ENCODE results near the gene EIF4G3. TPM values are rescaled to one million over a fixed set of nuclear protein-coding genes. Genes with fewer than 3 reads are reported as not detected.

Gene EIF4G3
- total and polyA plus RNA-seq, 9 of the 15 experiments (the other 6 are each of a cell fraction or from before 2014, with no cell fraction given): 6.7 to 40.5 (median 32.1) TPM

GRCh38 chr1:21176586-21177555, at the start of gene EIF4G3 (continued):
- no peak for TF ChIP-seq XRCC4 (IDR thresholded peaks at IDR 0.05; ENCODE audit: extremely low read depth, insufficient read depth, insufficient read length)
- TF ChIP-seq KAT7 (CRISPR knock-in tag; IDR thresholded peaks at IDR 0.05; ENCODE audit: borderline replicate concordance): no peak
- peak; percentile 45 for TF ChIP-seq RBM22 (IDR thresholded peaks at IDR 0.05; ENCODE audit: low read depth, low read length, poor library complexity, severe bottlenecking)
- no peak for TF ChIP-seq ELF4 (CRISPR knock-in tag; IDR thresholded peaks at IDR 0.05)
- TF ChIP-seq, protein P1, sequence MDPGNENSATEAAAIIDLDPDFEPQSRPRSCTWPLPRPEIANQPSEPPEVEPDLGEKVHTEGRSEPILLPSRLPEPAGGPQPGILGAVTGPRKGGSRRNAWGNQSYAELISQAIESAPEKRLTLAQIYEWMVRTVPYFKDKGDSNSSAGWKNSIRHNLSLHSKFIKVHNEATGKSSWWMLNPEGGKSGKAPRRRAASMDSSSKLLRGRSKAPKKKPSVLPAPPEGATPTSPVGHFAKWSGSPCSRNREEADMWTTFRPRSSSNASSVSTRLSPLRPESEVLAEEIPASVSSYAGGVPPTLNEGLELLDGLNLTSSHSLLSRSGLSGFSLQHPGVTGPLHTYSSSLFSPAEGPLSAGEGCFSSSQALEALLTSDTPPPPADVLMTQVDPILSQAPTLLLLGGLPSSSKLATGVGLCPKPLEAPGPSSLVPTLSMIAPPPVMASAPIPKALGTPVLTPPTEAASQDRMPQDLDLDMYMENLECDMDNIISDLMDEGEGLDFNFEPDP (CRISPR knock-in tag; IDR thresholded peaks at IDR 0.05): peak; percentile 81; the same call in 1 of the 2 replicates
- TF ChIP-seq, protein P2, sequence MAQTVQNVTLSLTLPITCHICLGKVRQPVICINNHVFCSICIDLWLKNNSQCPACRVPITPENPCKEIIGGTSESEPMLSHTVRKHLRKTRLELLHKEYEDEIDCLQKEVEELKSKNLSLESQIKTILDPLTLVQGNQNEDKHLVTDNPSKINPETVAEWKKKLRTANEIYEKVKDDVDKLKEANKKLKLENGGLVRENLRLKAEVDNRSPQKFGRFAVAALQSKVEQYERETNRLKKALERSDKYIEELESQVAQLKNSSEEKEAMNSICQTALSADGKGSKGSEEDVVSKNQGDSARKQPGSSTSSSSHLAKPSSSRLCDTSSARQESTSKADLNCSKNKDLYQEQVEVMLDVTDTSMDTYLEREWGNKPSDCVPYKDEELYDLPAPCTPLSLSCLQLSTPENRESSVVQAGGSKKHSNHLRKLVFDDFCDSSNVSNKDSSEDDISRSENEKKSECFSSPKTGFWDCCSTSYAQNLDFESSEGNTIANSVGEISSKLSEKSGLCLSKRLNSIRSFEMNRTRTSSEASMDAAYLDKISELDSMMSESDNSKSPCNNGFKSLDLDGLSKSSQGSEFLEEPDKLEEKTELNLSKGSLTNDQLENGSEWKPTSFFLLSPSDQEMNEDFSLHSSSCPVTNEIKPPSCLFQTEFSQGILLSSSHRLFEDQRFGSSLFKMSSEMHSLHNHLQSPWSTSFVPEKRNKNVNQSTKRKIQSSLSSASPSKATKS (CRISPR knock-in tag; IDR thresholded peaks at IDR 0.05): no peak
- TF ChIP-seq ZKSCAN8 (CRISPR knock-in tag; IDR thresholded peaks at IDR 0.05): no peak
- no peak for TF ChIP-seq NFIX (CRISPR knock-in tag; IDR thresholded peaks at IDR 0.05; ENCODE audit: low read depth)
- no peak for TF ChIP-seq CUX1 (CRISPR knock-in tag; IDR thresholded peaks at IDR 0.05)
- peak; percentile 91 for TF ChIP-seq ESRRA (IDR thresholded peaks at IDR 0.05; ENCODE audit: borderline replicate concordance, low read depth)
- no peak for TF ChIP-seq ETS2 (tag; IDR thresholded peaks at IDR 0.05; ENCODE audit: borderline replicate concordance, poor library complexity, severe bottlenecking)
- TF ChIP-seq ELF2 (CRISPR knock-in tag; IDR thresholded peaks at IDR 0.05): no peak
- TF ChIP-seq, protein P3, sequence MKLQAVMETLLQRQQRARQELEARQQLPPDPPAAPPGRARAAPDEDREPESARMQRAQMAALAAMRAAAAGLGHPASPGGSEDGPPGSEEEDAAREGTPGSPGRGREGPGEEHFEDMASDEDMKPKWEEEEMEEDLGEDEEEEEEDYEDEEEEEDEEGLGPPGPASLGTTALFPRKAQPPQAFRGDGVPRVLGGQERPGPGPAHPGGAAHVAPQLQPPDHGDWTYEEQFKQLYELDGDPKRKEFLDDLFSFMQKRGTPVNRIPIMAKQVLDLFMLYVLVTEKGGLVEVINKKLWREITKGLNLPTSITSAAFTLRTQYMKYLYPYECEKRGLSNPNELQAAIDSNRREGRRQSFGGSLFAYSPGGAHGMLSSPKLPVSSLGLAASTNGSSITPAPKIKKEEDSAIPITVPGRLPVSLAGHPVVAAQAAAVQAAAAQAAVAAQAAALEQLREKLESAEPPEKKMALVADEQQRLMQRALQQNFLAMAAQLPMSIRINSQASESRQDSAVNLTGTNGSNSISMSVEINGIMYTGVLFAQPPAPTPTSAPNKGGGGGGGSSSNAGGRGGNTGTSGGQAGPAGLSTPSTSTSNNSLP (IDR thresholded peaks at IDR 0.05; ENCODE audit: borderline replicate concordance, low read depth, low read length): no peak

All from K562 (cell line).